Esophagus muscularis mucosa (tissue), 3 donors: ENCODE data around the gene AOX1.

Experiments
- POLR2A ChIP-seq: fragments of 450-650 bp; IDR thresholded peaks from one replicate; pipeline ENCODE4 v1.6.1; 2017; ENCODE audit warnings: antibody characterized with exemption, moderate library complexity, mild to moderate bottlenecking, low read depth
- POLR2AphosphoS5 ChIP-seq, 2 donors: sonication (generic); formaldehyde crosslinking; IDR thresholded peaks; one replicate each; pipeline ENCODE4 v1.6.1; 2017; ENCODE audit warnings: antibody characterized with exemption in 2 of 2
- TF ChIP-seq, protein P1 (sequence below), 3 experiments: fragments of 200-600 bp in 2 of 3; fragments of 450-650 bp in 1 of 3; sonication (generic) in 2 of 3; IDR thresholded peaks; one replicate each; pipeline ENCODE4 v1.5.1; 2017 to 2019; ENCODE audit warnings: antibody characterized with exemption in 3 of 3, mild to moderate bottlenecking in 2 of 3, moderate library complexity in 1 of 3

DNA sequence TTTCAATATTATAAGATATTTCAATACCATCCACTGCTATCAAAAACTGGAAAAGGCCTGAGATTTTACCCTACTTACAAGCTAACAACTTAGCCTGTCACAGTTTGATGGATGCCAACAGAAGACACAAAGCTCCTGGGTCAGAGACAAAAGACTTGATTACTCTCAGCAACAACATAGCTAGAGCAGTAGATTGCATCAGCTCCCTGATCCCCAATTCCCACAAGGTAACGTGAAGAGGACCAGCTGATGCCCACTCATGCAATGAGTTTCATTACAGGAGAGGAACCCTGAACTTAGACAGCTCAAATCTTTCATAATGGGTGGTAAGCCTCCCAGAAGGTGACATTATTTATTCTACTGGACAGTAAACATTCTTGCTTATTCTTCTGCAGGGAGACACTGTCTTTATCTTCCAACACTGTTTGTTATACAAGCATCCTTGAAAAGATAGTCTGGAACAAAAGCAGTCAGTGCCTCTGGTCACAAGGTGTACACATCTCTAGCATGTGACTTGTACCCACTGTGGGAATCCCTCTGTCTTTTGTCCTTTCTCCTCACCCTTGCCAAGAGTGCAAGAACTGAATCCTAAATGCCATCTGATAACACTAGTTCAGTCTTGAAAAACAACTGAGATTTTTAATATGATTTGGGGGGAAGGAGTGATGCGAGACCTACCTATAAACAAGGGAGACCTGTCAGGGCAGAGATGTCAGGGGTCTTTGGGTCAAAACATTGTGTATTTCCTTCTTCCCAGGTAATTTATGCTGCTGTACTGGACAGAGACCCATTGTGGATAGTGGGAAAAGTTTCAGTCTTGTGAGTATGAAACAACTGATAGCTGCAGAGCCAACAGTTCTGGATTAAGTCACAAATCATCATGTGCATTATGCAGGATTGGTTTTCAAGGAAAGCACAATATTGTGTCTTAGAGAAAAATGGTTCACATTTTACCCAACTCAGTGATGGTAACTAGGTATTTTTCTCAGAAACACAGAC lies 102.4 kb downstream of the AOX1 start:
- TF ChIP-seq, protein P1, sequence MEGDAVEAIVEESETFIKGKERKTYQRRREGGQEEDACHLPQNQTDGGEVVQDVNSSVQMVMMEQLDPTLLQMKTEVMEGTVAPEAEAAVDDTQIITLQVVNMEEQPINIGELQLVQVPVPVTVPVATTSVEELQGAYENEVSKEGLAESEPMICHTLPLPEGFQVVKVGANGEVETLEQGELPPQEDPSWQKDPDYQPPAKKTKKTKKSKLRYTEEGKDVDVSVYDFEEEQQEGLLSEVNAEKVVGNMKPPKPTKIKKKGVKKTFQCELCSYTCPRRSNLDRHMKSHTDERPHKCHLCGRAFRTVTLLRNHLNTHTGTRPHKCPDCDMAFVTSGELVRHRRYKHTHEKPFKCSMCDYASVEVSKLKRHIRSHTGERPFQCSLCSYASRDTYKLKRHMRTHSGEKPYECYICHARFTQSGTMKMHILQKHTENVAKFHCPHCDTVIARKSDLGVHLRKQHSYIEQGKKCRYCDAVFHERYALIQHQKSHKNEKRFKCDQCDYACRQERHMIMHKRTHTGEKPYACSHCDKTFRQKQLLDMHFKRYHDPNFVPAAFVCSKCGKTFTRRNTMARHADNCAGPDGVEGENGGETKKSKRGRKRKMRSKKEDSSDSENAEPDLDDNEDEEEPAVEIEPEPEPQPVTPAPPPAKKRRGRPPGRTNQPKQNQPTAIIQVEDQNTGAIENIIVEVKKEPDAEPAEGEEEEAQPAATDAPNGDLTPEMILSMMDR (IDR thresholded peaks at IDR 0.05): no peak
- TF ChIP-seq POLR2A (no peak), POLR2AphosphoS5 (IDR thresholded peaks at IDR 0.05) (no peak)
